SKM-1 (cell line): ENCODE results near the gene FOXR1.
"Not testable (repeated sequence)": the region's sequence is repeated elsewhere in the genome, so short reads cannot be mapped to it uniquely, and the experiment has no call there.

Experiments used
- DNase-seq: peaks from one replicate; lab custom pipeline; 2025; ENCODE audit not compliant: unreplicated experiment; lab: John Stamatoyannopoulos, UW

FOXR1 gene

DNA sequence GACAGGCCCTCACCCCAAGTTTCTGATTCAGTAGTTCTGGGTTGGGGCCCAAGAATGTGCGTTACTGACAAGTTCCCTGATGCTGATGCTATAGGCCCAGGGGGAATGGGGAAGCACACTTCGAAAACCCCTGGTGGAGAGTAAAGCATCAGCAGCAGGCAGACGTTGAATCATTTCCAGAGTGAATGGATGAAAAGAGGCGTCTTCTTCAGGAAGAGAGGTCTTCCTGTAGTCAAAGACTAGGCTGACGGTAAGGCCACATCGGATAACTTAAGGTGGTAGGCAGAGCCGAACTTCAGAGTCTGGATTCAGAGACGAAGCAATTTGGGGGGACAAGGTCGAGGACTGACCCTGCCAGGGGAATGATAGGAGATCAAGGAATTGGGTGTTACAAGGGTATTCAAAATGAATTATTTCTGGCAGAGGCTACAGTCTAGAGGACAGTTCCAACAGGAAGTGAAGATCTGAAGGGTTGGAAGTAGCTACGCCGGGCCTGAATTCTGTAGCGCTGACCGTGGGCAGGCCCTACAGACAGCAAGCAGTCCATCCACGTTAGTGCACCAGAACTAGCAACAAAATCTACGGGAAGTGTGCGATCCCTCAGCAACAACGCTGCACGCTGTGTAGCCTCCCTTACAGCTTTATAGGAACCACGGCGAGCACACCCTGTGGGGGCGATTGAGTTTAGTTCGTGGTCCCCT, 25.5 kb downstream of the FOXR1 start:
- DNase-seq = peak; percentile 30

GRCh38 chr11:118997627-118998387, 26.2 kb downstream of the FOXR1 start, which contains the start of gene CENATAC:
Gene CENATAC, plus strand, starts transcription at chr11:118998138. Its CDS starts 60 bp downstream, at chr11:118998198.
- peak; percentile 93 for DNase-seq

GRCh38 chr11:118998388-118998717, 26.8 kb downstream of the FOXR1 start:
- DNase-seq = no peak

- DNase-seq = no peak
These were observed 27.3 kb downstream of the FOXR1 start for GRCh38 chr11:118998822-118999221.

- no peak for DNase-seq
These were observed 29.3 kb downstream of the FOXR1 start for GRCh38 chr11:119000906-119001305.

DNA sequence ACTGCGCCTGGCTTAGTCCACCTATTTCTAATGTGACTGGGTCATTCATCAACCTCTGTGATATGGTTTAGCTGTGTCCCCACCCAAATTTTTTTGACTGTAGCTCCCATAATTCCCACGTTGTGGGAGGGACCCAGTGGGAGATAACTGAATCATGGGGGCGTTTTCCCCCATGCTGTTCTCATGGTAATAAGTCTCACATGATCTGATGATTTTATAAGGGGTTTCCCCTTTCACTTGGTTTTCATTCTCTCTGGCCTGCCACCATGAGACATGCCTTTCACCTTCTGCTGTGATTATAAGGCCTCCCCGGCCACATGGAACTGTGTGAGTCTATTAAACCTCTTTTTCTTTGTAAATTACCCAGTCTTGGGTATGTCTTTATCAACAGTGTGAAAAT, 35.1 kb downstream of the FOXR1 start:
- no peak for DNase-seq

DNA sequence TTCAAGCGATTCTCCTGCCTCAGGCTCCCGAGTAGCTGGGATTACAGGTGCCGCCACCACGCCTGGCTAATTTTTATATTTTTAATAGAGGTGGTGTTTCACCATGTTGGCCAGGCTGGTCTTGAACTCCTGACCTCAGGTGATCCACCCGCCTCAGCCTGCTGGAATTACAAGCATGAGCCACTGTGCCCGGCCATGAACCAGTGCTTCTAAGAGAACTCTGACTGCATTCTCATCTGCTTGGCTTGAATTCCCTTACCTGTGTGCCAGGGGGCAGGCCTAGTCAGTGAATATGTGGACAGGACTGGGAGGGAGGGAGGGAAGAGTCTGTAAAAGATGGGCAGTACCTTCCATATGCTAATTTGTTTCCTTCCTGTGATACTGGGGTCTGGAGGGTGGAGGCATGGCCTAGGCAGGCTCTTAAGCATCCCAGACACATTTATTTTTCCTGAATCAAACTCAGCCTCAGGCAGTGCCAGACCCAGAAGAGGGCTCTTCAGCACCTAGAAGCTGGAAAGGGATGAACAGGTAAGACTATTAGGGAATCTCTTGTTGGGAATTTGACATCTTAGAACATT, 40.0 kb downstream of the FOXR1 start:
- DNase-seq = no peak

DNA sequence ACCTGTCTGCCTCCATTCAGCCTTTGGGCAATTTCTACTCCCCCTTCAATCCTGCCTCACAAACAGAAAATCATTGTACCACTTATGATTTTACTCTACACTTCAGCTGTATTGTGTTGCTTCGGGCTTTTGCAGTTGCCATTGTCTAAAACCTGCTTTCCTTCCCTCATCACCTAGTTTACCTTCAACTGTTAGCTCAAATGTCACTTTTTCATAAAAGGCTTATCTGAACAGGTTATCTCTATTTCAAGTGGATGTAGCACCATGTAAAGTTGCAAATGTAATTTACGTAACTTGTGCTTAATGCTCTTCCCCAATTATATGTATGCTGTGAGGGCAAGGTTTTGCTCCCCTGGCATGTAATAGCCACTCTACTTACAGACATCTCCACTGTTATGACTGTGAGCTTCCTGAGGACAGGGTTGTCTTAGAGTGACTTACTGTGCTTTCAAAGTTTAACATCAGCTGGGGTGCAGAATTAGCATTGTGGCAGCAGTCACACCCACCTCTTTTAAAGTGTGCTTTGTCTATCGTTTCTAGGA, 41.1 kb downstream of the FOXR1 start:
- no peak for DNase-seq

GRCh38 chr11:119014209-119014924, 42.8 kb downstream of the FOXR1 start:
- DNase-seq = no peak

GRCh38 chr11:119015054-119015611, 43.6 kb downstream of the FOXR1 start:
- DNase-seq = no peak

DNA sequence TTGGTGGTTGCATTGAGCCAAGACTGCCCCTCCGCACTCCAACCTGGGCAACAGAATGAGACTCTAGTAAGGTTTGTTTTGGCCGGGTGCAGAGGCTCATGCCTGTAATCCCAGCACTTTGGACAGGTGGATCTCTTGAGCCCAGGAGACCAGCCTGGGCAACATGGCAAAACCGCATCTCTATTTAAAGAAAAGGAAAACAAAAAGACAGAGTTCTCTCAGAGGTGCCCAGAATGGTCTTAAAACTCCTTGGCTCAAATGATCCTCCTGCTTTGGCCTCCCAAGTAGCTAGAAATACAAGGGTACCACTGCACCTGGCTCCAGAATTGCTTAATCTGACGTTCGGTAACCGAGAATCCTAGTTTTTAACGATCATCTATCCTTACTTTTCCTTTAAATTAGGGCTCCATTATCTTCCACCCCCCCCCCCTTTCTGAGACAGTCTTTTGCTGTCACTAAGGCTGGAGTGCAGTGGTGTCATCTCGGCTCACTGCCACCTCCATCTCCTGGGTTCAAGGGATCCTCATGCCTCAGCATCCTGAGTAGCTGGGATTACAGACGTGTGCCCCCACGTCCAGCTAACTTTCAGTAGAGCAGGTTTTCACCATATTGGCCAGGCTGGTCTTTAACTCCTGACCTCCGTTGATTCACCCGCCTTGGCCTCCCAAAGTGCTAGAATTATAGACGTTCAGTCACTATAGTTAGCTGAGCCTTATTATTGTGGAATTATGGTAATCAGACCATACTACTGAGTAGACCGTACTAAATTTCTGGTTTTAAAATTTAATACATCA, 44.9 kb downstream of the FOXR1 start:
- DNase-seq = no peak

DNA sequence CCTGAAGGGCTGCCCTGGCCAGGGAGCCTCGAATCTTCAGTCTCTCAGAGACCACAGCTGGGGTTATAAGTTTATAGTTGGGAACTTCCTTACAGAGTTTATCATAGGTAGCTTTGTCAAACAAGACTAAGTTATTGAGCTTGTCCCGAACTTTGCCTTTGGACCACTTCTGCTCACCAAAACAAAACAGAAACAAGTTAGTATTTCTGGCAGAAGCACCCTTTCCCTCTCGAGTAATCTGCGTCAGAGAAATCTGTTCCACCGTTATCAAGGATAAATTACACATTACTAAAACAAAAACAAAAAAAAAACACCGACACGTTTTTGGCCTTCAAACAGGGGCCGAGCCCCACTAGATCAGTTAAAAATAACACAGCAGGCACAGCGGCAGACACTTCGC, 45.8 kb downstream of the FOXR1 start:
- DNase-seq = not testable (repeated sequence)

DNA sequence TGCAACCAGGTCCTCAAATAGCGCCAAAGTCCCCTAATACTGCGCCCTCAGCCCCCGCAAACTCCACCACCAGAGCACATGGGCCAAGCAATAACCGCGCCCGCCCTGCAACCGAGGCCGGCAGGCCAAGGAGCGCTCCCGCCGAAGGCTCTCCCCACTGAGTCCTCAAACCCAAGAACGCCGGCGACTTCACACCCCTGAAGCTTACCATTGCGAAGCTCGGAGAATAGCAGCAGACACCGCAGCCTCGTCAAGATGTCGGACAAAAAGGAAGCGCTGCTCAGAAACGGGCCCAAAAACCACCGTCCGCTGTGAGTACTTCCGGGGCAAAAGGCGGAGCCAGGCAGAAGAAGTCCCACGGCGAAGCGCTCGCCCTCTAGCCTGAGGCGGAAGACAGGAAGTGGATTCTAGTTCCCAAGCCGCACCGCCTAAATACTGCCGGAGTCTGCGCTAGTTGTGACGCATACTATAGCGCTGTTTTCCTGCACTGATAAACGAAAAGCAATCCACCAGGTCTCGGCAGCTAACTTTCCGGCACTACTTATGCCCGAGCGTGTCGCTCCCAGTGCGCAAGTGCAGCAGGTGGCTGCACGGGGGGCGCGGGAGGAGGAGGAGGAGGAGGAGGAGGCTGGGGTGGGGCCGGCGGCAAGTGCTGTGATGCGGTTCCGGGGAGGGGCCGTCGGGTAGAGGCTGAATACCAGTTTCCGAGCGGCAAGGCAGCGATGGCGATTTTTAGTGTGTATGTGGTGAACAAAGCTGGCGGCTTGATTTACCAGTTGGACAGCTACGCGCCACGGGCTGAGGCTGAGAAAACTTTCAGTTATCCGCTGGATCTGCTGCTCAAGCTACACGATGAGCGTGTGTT, 46.7 kb downstream of the FOXR1 start, which contains the start of the genes RPS25 and TRAPPC4:
Gene RPS25, minus strand, starts transcription at position 270 of the 865 bp plus-strand sequence. Its CDS starts 59 bp downstream, at position 211.
Gene TRAPPC4, plus strand, starts transcription at position 693 of the 865 bp plus-strand sequence. Its CDS starts 30 bp downstream, at position 723.
- DNase-seq = peak; percentile 94

DNA sequence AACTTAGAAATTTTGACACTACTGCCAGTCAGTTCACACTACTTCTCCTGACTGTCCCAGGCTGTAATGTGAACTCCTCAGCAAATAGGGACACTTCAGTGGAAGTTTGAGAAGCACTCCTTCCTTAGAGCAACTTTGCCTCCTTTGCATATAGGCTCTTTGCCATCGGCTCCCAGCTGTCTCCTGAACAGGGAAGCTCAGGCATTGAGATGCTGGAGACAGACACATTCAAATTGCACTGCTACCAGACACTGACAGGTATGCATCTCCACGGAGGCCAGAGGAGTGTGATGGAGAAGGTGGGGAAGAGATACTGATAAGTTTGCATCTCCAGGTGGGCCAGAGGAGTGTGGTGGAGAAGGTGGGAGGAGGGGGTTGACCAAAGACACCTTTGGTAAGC, 48.4 kb downstream of the FOXR1 start:
- DNase-seq = no peak

- DNase-seq = no peak
These were observed 50.1 kb downstream of the FOXR1 start for GRCh38 chr11:119021631-119022030.

GRCh38 chr11:119023741-119024140, 52.2 kb downstream of the FOXR1 start:
- no peak for DNase-seq

- no peak for DNase-seq
These were observed 53.0 kb downstream of the FOXR1 start for GRCh38 chr11:119024430-119025098.

GRCh38 chr11:119025099-119025473, 53.5 kb downstream of the FOXR1 start:
- DNase-seq = no peak
